ENCODE measurements around the gene TRIM45.
"Not testable (repeated sequence)": the region's sequence is repeated elsewhere in the genome, so short reads cannot be mapped to it uniquely, and the experiment has no call there.

The TRIM45 gene

DNA sequence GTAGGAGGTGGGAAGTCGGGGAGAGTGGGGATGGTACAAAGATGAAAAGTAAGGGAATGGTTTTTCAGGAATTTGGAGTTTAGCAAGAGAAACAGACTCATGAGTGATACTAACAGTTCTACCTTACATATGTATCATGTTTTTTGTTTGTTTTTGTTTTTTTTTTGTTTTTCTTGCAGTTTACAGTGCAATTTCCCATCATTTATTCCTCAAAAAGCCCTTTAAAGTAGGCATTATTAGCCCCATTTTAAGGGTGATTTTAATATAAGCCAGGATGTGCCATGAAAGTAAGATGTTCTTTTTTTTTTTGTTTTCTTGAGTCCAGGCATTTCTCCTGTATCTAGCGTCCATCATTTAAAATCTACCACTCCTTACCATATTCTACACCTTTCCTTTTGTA, 13.8 kb upstream of the TRIM45 start:
- no peak for DNase-seq (ENCODE audit: low read depth in 3 of 3, low spot score in 1 of 3)

DNA sequence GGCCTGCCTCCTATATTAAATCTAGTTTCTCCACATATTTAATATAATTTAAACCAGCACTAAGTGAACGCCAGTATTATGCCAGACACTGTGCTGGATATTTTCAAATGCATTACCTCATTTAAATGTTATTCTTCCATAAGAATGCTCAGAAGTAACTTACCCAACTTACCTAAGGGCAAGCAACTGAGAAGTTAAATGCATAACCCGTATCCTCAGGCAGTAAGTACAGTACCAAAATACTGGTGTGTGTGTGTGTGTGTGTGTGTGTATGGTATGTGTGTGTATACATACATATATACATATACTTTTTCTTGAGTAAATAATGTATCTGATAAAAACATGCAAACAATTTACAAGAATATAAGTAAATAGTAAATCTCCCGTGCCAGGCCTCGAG, 9.0 kb upstream of the TRIM45 start:
- DNase-seq (ENCODE audit: low read depth in 3 of 3, low spot score in 1 of 3): no peak

- DNase-seq (ENCODE audit: low read depth in 3 of 3, low spot score in 1 of 3): no peak
Observed at GRCh38 chr1:117128323-117129079, 7.0 kb upstream of the TRIM45 start.

- no peak for DNase-seq (ENCODE audit: low read depth in 3 of 3, low spot score in 1 of 3)
Observed at GRCh38 chr1:117127795-117128194, 6.2 kb upstream of the TRIM45 start.

DNA sequence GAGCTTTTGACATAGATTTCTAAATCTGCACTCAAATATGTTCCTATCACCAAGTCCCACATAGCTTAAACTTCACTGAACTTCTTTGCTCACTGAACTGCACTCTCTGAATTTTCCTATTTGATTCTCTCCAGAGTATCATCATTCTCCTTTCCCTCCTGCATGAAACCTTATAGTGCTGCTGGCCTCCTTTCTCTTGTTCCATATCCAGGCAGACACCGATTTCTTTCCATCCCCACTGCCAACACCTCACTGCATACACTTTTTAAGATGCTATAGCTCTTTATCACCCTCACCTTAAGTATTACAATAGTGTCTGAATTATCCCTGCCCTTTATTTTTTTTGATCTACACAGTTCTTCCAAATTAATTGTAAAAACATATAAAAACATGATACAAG, 3.1 kb upstream of the TRIM45 start:
- DNase-seq (ENCODE audit: low read depth in 3 of 3, low spot score in 1 of 3): no peak

DNA sequence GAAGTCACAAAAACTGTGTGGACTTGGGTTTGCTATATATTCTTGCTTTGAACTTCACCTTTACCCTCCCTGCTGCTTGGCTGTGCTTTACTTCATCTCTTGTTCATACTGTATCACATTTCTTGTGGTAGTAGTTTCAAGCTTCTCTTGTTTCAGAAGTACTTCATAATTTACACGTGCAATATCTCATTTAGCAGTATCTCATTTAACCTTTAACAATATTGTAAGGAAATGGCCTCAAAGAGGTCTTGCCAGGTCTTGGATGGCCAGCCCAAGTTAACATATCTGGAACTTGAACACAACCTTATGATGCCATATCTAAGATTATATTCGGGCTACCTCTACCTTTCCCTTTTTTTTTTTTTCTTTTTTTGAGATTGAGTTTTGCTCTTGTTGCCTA, 1.7 kb upstream of the TRIM45 start:
- no peak for DNase-seq (ENCODE audit: low read depth in 3 of 3, low spot score in 1 of 3)

DNA sequence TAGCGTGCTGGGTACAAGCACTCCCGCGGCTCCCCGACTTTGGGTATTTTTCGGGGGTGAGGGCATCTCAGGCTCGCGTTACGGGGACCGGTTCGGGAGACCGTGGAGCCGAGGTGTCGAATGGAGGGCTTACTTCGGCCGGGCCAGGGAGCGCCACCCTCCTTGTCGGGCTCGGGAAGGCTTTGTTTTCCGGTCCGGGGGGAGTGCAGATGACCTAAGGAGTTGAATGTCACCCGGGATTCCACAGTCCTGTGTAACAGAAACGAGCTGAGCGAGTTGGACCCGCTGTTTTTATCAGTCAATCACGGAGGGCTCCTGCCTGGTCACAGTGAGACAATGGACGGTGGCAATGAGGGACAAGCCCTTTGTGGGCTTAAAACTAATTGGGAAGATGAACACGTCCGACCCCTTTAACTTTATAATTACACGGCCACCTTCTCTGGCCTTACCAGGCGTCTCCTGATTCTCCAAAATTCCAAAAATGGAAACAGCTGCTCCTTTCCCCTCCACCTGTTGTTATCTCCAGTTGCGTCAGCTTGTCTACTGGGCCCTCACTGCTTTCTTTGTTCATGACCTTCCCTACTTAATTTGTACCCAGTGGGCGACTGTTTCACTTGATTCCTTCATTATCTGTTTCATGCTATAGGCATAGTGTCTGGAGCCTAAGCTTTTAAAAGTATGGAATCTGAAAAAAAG, 929 bp upstream of the TRIM45 start:
- DNase-seq (ENCODE audit: low read depth in 3 of 3, low spot score in 1 of 3): no peak

- no peak for DNase-seq (ENCODE audit: low read depth in 3 of 3, low spot score in 1 of 3)
Observed at GRCh38 chr1:117120774-117121588, 568 bp downstream of the TRIM45 start.

- not testable (repeated sequence) for DNase-seq (ENCODE audit: low read depth in 3 of 3, low spot score in 1 of 3)
Observed at GRCh38 chr1:117119144-117119543, 2.4 kb downstream of the TRIM45 start.

- DNase-seq (ENCODE audit: low read depth in 3 of 3, low spot score in 1 of 3): no peak
Observed at GRCh38 chr1:117118137-117118536, 3.4 kb downstream of the TRIM45 start.

DNA sequence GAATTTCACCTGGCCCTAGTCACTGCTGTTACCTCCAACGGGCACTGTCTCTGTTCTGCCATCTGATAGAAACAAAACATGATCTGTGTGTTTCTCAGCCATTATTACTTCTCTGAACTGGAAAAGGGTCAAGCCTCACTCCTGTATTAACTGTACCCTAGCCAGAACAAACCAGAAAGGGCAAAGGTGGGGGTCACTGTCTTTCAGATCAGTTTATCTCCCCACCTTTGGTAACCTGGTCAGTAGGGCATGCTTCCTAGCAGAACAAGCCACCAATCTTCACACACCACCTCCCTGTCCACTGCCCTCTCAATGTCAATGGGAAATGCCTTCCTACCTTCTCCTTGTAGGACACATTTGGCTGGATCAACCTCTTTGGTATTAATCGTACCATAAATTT, 3.9 kb downstream of the TRIM45 start:
- no peak for DNase-seq (ENCODE audit: low read depth in 3 of 3, low spot score in 1 of 3)

GRCh38 chr1:117116784-117117130, 4.8 kb downstream of the TRIM45 start:
- DNase-seq (ENCODE audit: low read depth in 3 of 3, low spot score in 1 of 3): no peak

GRCh38 chr1:117116090-117116783, 5.3 kb downstream of the TRIM45 start:
- no peak for DNase-seq (ENCODE audit: low read depth in 3 of 3, low spot score in 1 of 3)

- no peak for DNase-seq (ENCODE audit: low read depth in 3 of 3, low spot score in 1 of 3)
Observed at GRCh38 chr1:117114877-117115276, 6.7 kb downstream of the TRIM45 start.

DNA sequence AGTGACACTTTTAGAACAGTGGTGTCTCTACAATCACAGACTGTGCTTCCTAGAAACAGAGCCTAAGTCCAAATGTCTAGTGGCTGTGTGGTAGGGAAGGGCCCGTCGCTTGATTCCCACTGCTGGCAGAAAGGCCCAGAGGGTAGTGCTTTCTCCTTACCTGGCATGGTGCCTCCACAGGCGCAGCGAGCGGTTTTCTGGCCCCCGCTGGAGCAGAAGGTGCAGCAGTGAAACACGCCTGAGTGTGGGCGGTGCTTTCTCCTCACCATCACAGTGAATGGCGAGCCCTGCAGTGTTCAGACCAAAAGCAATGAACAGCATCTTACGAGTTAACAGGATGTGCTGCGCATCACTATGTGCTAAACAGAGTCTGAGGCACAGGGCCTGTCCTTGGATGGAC, 8.3 kb downstream of the TRIM45 start:
- no peak for DNase-seq (ENCODE audit: low read depth in 3 of 3, low spot score in 1 of 3)

- DNase-seq (ENCODE audit: low read depth in 3 of 3, low spot score in 1 of 3): no peak
Observed at GRCh38 chr1:117112047-117112717, 9.4 kb downstream of the TRIM45 start.

DNA sequence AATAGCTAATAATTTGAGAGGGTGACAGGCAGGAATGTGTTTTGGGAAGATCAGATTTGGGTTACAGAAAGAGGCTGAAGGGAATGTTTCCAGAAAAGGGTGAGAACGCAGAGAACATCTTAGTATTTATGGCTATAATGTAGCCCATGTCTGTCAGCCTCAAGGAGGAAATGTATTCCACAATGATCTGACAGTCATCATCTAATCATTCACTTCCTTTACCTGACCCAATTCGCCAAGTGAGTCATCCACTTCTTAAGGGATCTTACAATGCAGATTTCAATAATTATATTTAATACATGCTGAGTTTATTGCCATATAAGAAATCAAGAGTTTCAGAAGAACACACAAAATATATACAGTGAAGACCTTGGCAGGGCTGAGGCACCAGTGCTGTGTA, 10.8 kb downstream of the TRIM45 start:
- no peak for DNase-seq (ENCODE audit: low read depth in 3 of 3, low spot score in 1 of 3)

DNA sequence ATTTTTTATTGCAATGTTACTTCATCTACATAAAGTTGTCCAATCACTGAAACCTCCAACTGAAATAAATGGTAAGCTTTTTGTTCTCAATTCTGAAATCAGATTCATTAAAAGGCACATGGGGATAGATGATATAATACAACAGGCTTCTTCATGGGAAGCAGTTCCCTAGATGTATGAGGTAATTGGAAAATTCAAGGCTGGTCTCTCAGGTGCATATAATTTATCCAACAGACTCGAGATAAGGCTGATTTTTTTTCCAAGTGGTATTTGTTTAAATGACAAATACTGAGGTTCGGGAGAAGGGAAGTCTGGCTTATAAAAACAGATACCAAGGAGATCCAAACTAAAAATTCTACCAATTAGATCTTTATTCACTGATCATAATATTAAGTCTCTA, 14.2 kb downstream of the TRIM45 start:
- no peak for DNase-seq (ENCODE audit: low read depth in 3 of 3, low spot score in 1 of 3)

DNA sequence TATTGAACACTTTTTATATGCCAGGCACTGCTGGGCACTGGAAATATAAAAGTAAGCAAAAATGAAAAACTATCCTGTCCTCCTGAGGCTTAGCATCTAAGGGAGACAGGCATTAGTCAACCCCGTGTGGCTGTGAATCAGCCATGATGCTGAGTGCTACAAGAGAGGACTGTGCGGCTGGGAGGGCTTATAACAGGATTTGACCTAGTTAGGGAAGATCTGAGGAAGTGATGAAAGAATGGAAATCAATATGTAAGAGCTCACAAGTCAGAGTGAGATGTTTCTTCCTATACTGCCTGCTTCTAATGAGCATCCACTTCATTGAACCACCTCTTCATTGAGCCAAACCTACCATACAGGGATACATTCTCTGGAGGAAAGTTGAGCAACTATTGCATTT, 15.1 kb downstream of the TRIM45 start:
- no peak for DNase-seq (ENCODE audit: low read depth in 3 of 3, low spot score in 1 of 3)

DNA sequence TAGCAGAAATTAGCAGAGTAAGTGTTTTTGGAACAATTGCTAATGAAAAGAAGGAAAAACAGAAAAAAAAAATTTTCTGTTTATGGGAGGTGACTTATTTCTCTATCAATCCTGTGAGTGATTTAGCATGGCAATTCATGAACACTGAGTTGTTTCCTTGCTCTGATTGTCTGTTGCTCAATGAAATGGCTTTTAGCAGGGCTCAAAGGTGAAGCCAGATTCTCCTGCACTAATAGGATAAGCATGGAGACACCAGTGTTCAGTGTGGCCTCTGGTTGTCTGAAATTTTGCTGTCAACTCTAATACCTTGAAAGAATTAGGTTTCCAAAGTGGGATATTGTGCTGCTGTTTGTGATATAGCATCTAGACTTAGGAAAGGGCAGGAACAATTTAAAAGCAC, 15.8 kb downstream of the TRIM45 start:
- DNase-seq (ENCODE audit: low read depth in 3 of 3, low spot score in 1 of 3): no peak

DNA sequence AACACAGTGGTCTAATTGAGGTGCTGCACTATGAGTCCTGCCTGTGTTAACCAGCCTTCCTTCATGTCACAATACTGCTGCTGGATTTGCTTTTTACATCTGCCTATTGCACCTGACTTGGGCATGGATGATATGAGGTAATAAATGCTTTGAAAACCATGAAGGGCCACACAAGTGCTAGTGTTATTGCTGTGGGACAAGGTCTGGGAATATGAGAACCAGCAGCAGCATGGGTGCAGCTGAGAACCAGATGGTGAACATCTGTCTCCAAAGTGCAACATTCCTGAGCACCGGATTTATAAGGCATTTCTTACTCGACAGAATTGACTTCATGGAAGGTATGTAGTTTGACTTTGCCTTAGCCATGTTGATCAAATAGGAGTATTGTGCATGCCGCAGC, 16.6 kb downstream of the TRIM45 start:
- DNase-seq (ENCODE audit: low read depth in 3 of 3, low spot score in 1 of 3): no peak
